GM18867 (cell line): ENCODE measurements around the gene BNC2.

ENCODE experiments used
- ATAC-seq: cut with Tn5 transposase; IDR thresholded peaks from one replicate; pipeline ENCODE4 v1.9.1; 2021; ENCODE audit warnings: mild to moderate bottlenecking, moderate library complexity; ENCODE audit not compliant: unreplicated experiment

Gene BNC2

GRCh38 chr9:16871336-16872151 lies 1.1 kb upstream of the BNC2 start:
- no peak for ATAC-seq

DNA sequence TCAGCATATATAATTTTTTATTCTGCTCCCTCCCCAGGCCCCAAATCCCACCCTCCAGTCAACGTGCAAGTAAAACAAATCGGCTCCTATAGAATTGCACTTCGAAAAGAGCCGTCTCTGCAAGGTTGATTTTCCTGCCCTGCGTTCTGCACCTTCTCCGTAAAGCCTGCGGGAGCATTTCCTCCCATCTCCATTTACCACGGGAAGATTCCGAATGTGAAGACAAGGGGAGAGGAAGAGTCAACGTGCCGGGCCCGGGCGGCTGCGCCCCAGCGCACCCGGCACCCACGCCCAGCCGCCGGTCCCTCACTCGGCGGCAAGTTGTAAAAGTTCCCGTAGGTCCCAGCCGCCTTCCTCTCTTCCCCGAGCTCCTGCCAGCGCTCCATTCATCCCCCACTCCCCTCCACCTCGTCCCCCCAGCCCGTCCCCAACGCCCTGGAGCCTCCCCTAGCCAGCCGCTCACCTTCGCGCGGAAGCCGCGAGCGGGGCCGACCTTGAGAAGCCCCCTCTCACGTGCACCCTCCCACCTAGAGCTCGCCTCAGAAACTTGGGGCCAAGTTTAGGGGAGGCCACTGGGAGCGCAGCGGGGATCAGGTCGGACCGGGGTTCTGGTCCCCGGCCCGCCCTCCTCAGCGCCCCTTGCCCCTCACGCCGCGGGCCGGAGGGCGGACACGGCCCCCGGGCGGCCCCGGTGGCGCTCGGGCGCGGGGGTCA lies 431 bp downstream of the BNC2 start:
- ATAC-seq: no peak

GRCh38 chr9:16869131-16869881 lies 1.2 kb downstream of the BNC2 start:
- ATAC-seq: no peak

DNA sequence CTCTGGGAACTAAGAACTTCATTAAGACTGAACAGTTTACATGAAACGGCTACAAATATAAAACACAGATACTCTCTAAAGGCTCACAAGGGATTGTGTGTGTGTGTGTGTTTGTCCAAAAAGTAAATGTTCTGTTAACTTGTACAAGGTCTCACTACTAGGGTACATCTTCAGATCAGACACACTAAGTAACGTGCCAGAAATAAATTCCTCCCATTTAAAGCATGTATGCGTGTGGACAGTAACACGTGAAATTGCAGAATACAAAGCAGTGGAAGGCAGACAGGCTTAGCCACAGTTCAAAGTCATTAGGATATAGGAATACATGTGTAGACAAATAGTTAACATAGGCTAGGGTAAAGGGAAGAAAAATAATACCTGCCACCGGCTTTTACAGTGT lies 1.8 kb downstream of the BNC2 start:
- ATAC-seq: no peak

DNA sequence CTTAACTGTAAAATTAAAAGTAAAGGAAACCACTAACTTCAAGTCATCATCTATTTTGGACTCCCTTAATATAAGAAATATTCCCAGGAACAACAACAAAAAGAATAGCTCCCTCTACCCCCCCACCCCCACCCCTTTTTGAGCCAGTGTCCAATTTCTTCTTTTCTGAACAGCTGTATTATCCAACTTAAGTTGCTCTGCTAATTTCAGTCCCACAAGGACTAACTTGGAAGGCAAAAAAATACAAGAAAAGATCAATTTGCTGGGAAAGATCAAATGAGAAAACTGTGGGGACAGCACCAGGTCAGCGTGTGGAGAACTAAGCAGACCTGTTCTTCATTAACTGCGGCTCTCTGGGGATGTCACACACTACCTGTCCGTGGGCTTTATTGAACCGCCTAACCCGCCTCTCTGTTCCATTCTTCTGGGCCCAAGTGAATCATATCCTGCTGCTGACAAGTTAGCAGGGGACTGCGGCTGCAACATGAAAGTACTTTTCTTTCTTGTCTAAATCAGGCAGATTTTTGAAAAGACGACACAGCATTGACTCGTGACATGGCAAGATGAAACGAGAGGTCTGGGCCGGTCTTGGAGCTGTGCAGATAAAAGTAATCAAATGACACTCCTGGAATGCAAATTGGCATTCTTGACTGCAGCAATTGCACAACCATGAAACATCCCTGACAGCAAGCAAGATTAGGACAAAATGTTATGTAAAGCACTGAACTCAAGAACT lies 2.7 kb downstream of the BNC2 start:
- no peak for ATAC-seq

- ATAC-seq: no peak
Observed at GRCh38 chr9:16866587-16866986, 3.9 kb downstream of the BNC2 start.

DNA sequence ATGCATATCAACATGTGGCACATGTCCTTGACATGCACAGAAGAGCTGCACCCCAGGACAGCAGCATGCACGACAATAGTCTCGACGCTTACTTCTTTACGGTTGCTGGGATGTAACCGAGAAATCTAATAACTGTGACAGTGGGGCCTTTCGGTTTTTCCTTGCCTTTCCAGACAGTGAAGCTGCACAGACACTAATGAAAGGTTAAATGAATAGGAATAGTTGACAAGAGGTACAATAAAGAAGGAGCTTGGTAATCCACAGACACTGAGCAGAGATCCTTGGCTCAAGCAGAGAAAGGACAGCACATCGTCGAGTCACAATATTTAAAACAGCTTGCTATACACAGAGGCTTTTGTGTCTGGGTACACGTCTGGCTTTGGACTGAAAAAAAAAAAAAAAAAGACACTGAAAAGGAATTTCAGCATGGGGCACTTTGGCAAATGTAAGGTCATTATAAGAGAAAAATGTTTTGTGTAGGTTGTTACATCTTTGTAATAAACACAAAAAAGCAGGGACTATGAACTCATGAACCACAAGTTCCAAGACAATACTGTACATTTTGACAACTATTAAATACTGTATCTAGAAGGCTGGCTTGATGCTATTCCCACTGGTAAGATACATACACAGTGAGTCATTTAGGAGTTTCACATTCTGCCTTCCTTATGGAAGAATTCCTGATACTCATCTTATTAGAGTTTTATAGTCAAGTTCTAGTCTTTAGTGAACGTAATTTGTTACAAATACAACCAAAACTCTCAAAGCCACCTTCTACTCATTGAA lies 5.6 kb downstream of the BNC2 start:
- no peak for ATAC-seq

GRCh38 chr9:16848179-16848578 lies 22.3 kb downstream of the BNC2 start:
- no peak for ATAC-seq

GRCh38 chr9:16846986-16847385 lies 23.5 kb downstream of the BNC2 start:
- no peak for ATAC-seq

GRCh38 chr9:16846367-16846766 lies 24.1 kb downstream of the BNC2 start:
- ATAC-seq: no peak

DNA sequence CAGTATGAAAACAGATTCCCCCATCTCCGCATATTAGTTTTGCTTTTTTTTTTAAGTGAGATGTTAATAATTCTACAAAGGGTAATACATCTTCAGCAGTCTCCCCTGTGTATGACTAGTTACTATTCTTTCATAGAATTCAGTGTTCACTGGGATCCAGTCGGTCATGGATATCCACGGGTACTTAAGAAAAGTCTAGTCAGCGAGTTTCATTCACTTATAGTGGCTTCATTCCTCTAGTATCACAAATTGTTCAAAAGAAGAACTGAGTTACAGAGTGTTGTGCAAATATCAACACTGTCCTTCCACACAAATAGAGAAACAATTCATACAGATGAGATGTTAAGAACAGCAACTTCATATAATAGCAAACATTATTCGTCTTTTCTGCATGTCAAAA lies 35.7 kb downstream of the BNC2 start:
- ATAC-seq: no peak

DNA sequence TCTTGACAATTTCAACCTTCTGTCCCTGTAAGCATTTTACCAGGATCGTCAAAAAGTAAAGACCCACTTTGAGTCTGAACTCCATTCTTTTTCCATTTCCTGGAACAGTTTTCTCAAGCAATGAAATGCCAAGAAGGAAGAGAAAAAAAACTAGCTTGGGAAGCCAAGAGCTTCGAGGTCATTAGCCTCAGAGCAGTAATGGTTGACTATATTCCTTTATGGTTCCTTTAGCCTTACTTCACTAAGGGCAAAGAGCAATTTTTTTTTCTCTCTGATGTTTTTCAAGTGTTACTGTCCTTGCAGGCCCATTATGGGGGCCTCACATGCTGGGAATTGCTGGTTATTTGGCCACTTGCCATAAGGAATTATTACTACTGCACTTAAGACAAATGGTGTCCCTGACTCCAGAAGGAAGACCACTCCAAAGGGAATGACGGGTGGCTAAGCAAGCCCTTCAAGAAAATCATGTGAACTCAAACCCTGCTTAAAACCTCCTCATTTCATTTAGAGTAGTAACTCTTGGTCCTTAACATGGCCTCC lies 37.1 kb downstream of the BNC2 start:
- ATAC-seq: no peak

DNA sequence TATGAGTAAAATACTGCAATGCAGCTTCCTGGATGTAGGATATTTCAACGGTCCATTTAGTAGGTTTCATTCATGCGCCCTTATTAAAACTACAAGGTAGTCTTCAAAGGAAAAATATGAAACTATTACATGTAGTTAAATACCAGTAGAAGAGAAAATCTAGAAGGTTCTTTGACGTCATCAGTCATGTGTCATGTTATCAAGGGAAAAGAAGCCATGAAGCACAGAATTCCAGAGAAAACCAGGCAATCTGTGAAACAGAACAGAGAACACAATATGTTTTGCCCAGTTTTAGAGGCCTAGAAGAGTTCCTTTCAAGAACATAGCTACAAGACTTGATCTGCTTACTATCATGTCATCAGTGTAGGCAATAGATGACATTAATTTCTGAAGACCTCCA lies 38.4 kb downstream of the BNC2 start:
- no peak for ATAC-seq

DNA sequence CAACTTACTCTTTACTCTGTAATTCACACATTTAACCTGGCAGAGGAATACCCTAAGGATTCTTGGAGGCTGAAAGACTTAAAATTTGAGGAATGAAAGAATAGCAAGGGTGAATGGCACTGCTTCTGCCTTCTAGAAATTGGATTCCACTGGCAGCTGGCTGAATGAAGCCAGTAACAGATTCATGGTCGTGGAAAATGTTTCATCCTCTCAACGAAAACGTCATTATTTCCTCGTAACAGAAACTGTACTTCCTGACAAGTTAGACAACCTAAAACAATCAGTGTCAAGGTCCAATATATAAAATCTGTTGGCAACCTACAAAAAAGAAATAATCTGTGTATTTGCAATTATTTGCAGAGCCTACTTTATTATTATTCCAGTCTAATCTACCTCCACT lies 39.7 kb downstream of the BNC2 start:
- ATAC-seq: no peak

- ATAC-seq: no peak
Observed at GRCh38 chr9:16828340-16829281, 41.9 kb downstream of the BNC2 start.

GRCh38 chr9:16825971-16826625 lies 44.4 kb downstream of the BNC2 start:
- no peak for ATAC-seq

DNA sequence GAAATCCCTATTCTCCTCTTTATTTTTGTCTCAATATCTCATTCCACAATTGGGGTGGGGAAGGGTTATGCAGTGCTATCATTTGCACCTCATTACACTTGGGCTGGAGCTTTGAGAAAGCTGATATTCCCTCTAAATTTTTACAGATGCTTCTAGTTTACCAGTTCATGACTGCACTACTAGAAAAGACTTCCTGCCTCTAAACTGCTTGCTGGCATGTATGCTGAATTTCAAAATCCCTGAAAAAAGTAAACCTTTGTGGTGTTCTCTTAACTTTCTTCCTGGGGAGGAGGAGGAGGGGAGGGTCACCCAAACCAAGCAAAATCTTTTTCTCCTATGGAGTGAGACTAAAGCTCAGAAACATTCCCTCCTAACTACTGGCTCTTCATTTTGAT lies 45.1 kb downstream of the BNC2 start:
- ATAC-seq: no peak

GRCh38 chr9:16824545-16825330 lies 45.7 kb downstream of the BNC2 start:
- ATAC-seq: no peak
